ENCODE results near the gene IMPACT. TPM values are rescaled to one million over a fixed set of nuclear protein-coding genes. Genes with fewer than 3 reads are reported as not detected.
A peak's percentile ranks its signal among the peaks of the same experiment; 100 is the strongest.

Gene IMPACT
- total RNA-seq, 2 experiments from 2014 or later = 13.5 to 14.7 TPM

- intact Hi-C loops (cut with micrococcal nuclease) = no loop called here
- Mint-ChIP-seq H3K27me3 (peaks cover 23% of the 10 kb centered on the region), H3K4me1 (ENCODE audit: low read depth) (peaks cover 7% of the 10 kb centered on the region), H3K4me3 (no peak overlapping the region), H3K27ac (no peak overlapping the region), H3K9me3 (no peaks in the 10 kb centered on the region), H3K36me3 (ENCODE audit: low read depth) (peaks cover 2% of the 10 kb centered on the region)
- ATAC-seq (peak; percentile 84), DNase-seq (peak; percentile 34)
- no peak for TF ChIP-seq CTCF (IDR thresholded peaks at IDR 0.05)
- POLR2A ChIA-PET = interaction anchor here (0.8 to 1.5 kb wide), 4 partner anchors 12 to 45 kb away, joined by 3 to 5 read pairs (median 3); partner anchors contain the start of gene IMPACT
- CTCF ChIA-PET = interaction anchor here (1.1 to 1.3 kb wide), 2 partner anchors 46 to 74 kb away, joined by 4 to 8 read pairs; no protein-coding TSS in a partner anchor
These were observed 12.0 kb upstream of the IMPACT start for GRCh38 chr18:24414349-24415003.

GRCh38 chr18:24417480-24417879 is 9.0 kb upstream of the IMPACT start:
- POLR2A ChIA-PET = no interaction called here
- peaks cover 21% of the 10 kb centered on the region for H3K27me3 Mint-ChIP-seq
- H3K4me3 Mint-ChIP-seq = no peak overlapping the region
- peaks cover 1% of the 10 kb centered on the region for H3K36me3 Mint-ChIP-seq (ENCODE audit: low read depth)
- CTCF ChIA-PET = interaction anchor here (1.8 kb wide), 1 partner anchor 57 kb away, joined by 3 read pairs; no protein-coding TSS in a partner anchor
- peaks cover 7% of the 10 kb centered on the region for H3K4me1 Mint-ChIP-seq (ENCODE audit: low read depth)
- ATAC-seq (no peak), DNase-seq (no peak)
- H3K9me3 Mint-ChIP-seq = no peaks in the 10 kb centered on the region
- TF ChIP-seq CTCF (IDR thresholded peaks at IDR 0.05) = no peak
- intact Hi-C loops (cut with micrococcal nuclease) = no loop called here
- H3K27ac Mint-ChIP-seq = no peak overlapping the region

GRCh38 chr18:24420551-24420950 is 5.9 kb upstream of the IMPACT start:
- H3K4me1 Mint-ChIP-seq (ENCODE audit: low read depth) = peaks cover under 1% of the 10 kb centered on the region
- ATAC-seq (no peak), DNase-seq (no peak)
- POLR2A ChIA-PET = interaction anchor here (0.9 kb wide), 1 partner anchor 11 kb away, joined by 3 read pairs; no protein-coding TSS in a partner anchor
- H3K36me3 Mint-ChIP-seq (ENCODE audit: low read depth) = peaks cover 1% of the 10 kb centered on the region
- intact Hi-C loops (cut with micrococcal nuclease) = no loop called here
- H3K4me3 Mint-ChIP-seq = no peak overlapping the region
- CTCF ChIA-PET = no interaction called here
- H3K27ac Mint-ChIP-seq = no peak overlapping the region
- peaks cover 29% of the 10 kb centered on the region for H3K27me3 Mint-ChIP-seq
- H3K9me3 Mint-ChIP-seq = peaks cover under 1% of the 10 kb centered on the region
- no peak for TF ChIP-seq CTCF (IDR thresholded peaks at IDR 0.05)

GRCh38 chr18:24421831-24422230 is 4.6 kb upstream of the IMPACT start:
- Mint-ChIP-seq H3K9me3 (peaks cover 7% of the 10 kb centered on the region), H3K4me3 (no peak overlapping the region), H3K27me3 (peaks cover 29% of the 10 kb centered on the region), H3K4me1 (ENCODE audit: low read depth) (peaks cover 8% of the 10 kb centered on the region), H3K27ac (no peak overlapping the region), H3K36me3 (ENCODE audit: low read depth) (peaks cover 10% of the 10 kb centered on the region)
- POLR2A ChIA-PET = no interaction called here
- ATAC-seq (no peak), DNase-seq (no peak)
- TF ChIP-seq CTCF (IDR thresholded peaks at IDR 0.05) = no peak
- intact Hi-C loops (cut with micrococcal nuclease) = no loop called here
- CTCF ChIA-PET = interaction anchor here (0.8 kb wide), 1 partner anchor 67 kb away, joined by 3 read pairs; no protein-coding TSS in a partner anchor

GRCh38 chr18:24426073-24426397 is 435 bp upstream of the IMPACT start:
- Mint-ChIP-seq H3K27ac (peak overlapping the region; percentile 82), H3K4me3 (peak overlapping the region; percentile 83), H3K9me3 (peaks cover 7% of the 10 kb centered on the region), H3K27me3 (peaks cover 13% of the 10 kb centered on the region), H3K36me3 (ENCODE audit: low read depth) (peaks cover 26% of the 10 kb centered on the region), H3K4me1 (ENCODE audit: low read depth) (peaks cover 23% of the 10 kb centered on the region)
- ChIA-PET POLR2A (interaction anchor here (1.4 to 2.1 kb wide), 2 partner anchors 12 to 29 kb away, joined by 5 to 8 read pairs; partner anchors contain the start of gene OSBPL1A), CTCF (no interaction called here)
- DNase-seq (no peak), ATAC-seq (no peak)
- no peak for TF ChIP-seq CTCF (IDR thresholded peaks at IDR 0.05)
- intact Hi-C loops (cut with micrococcal nuclease) = no loop called here

Measured in activated CD8-positive, alpha-beta T cell treated with anti-CD3 and anti-CD28 coated beads for 36 hours (primary cell).